SK-N-SH treated with all-trans-retinoic acid at 6 μM for 48 hours (cell line): Measurements from ENCODE around the gene CLCN6.

Source experiments
- ATAC-seq: fragments of 200-7000 bp; cut with Tn5 transposase; 3 replicates; pipeline ENCODE4 v1.9.1; 2020; ENCODE audit warnings: mild to moderate bottlenecking, moderate library complexity
- ARNTL ChIP-seq: fragments of 450-650 bp; formaldehyde crosslinking; IDR thresholded peaks from 2 replicates; pipeline ENCODE4 v1.5.0; 2020; ENCODE audit warnings: low read depth, mild to moderate bottlenecking, moderate library complexity, borderline replicate concordance
- BACH2 ChIP-seq: fragments of 250-450 bp; sonication (Bioruptor Pico); IDR thresholded peaks from 2 replicates; pipeline ENCODE4 v1.9.0; 2021; ENCODE audit warnings: mild to moderate bottlenecking, borderline replicate concordance
- CREB5 ChIP-seq: fragments of 250-450 bp; sonication (Bioruptor Pico); IDR thresholded peaks from 2 replicates; pipeline ENCODE4 v1.5.1; 2020; ENCODE audit warnings: low read depth, mild to moderate bottlenecking, moderate library complexity
- CSDC2 ChIP-seq: fragments of 250-450 bp; sonication (Bioruptor Pico); IDR thresholded peaks from 2 replicates; pipeline ENCODE4 v1.5.0; 2020; ENCODE audit warnings: mild to moderate bottlenecking, moderate library complexity
- CSRNP3 ChIP-seq: fragments of 250-450 bp; sonication (Bioruptor Pico); IDR thresholded peaks from 2 replicates; pipeline ENCODE4 v1.5.1; 2021; ENCODE audit warnings: mild to moderate bottlenecking, moderate library complexity
- ESRRG ChIP-seq: fragments of 250-450 bp; sonication (Bioruptor Pico); IDR thresholded peaks from 2 replicates; pipeline ENCODE4 v1.6.1; 2021; ENCODE audit warnings: mild to moderate bottlenecking
- GLIS3 ChIP-seq: fragments of 250-450 bp; sonication (Bioruptor Pico); IDR thresholded peaks from 2 replicates; pipeline ENCODE4 v1.5.0; 2020; ENCODE audit warnings: mild to moderate bottlenecking, moderate library complexity
- OSR1 ChIP-seq: fragments of 250-450 bp; sonication (Bioruptor Pico); IDR thresholded peaks from 2 replicates; pipeline ENCODE4 v1.8.0; 2022; ENCODE audit warnings: moderate library complexity, mild to moderate bottlenecking, inconsistent platforms
- PATZ1 ChIP-seq: fragments of 250-450 bp; sonication (Bioruptor Pico); IDR thresholded peaks from 2 replicates; pipeline ENCODE4 v1.8.0; 2020; ENCODE audit warnings: mild to moderate bottlenecking, moderate library complexity, borderline replicate concordance
- POU6F1 ChIP-seq: fragments of 250-450 bp; sonication (Bioruptor Pico); IDR thresholded peaks from 2 replicates; pipeline ENCODE4 v1.8.0; 2021; ENCODE audit warnings: low read depth, mild to moderate bottlenecking, moderate library complexity, borderline replicate concordance
- RARB ChIP-seq: fragments of 250-450 bp; sonication (Bioruptor Pico); IDR thresholded peaks from 2 replicates; pipeline ENCODE4 v1.8.0; 2021; ENCODE audit warnings: mild to moderate bottlenecking, moderate library complexity
- SNAI2 ChIP-seq: fragments of 250-450 bp; sonication (Bioruptor Pico); IDR thresholded peaks from 2 replicates; pipeline ENCODE4 v1.5.0; 2020; ENCODE audit warnings: mild to moderate bottlenecking, moderate library complexity
- TCF4 ChIP-seq: fragments of 250-450 bp; sonication (Bioruptor Pico); IDR thresholded peaks from 2 replicates; pipeline ENCODE4 v1.8.0; 2021; ENCODE audit warnings: mild to moderate bottlenecking, moderate library complexity, borderline replicate concordance
- TOX ChIP-seq: fragments of 250-450 bp; sonication (Bioruptor Pico); IDR thresholded peaks from 2 replicates; pipeline ENCODE4 v1.8.0; 2021; ENCODE audit warnings: mild to moderate bottlenecking, moderate library complexity, borderline replicate concordance
- TSHZ2 ChIP-seq: fragments of 250-450 bp; sonication (Bioruptor Pico); IDR thresholded peaks from 2 replicates; pipeline ENCODE4 v1.5.0; 2020; ENCODE audit warnings: mild to moderate bottlenecking, moderate library complexity
- ZFP3 ChIP-seq: fragments of 250-450 bp; sonication (Bioruptor Pico); IDR thresholded peaks from 2 replicates; pipeline ENCODE4 v1.5.0; 2020; ENCODE audit warnings: mild to moderate bottlenecking, moderate library complexity
- ZFP30 ChIP-seq: fragments of 450-650 bp; formaldehyde crosslinking; IDR thresholded peaks from 2 replicates; pipeline ENCODE4 v1.5.0; 2022; ENCODE audit warnings: mild to moderate bottlenecking, moderate library complexity
- ZNF565 ChIP-seq: fragments of 450-650 bp; formaldehyde crosslinking; conservative IDR thresholded peaks from 2 replicates; pipeline ENCODE4 v1.5.0; 2020; ENCODE audit warnings: low read depth, mild to moderate bottlenecking, moderate library complexity
- ZNF70 ChIP-seq: fragments of 450-650 bp; formaldehyde crosslinking; IDR thresholded peaks from 2 replicates; pipeline ENCODE4 v1.5.0; 2020; ENCODE audit warnings: mild to moderate bottlenecking, moderate library complexity
- ZNF8 ChIP-seq: fragments of 450-650 bp; formaldehyde crosslinking; IDR thresholded peaks from 2 replicates; pipeline ENCODE4 v1.5.0; 2020; ENCODE audit warnings: mild to moderate bottlenecking, moderate library complexity

The CLCN6 gene

GRCh38 chr1:11848373-11848700 is 42.3 kb downstream of the CLCN6 start (continued):
- TF ChIP-seq PATZ1 (CRISPR knock-in tag) (no peak), OSR1 (CRISPR knock-in tag) (no peak), TOX (CRISPR knock-in tag) (no peak), TCF4 (no peak; the same call in 1 of the 2 replicates), RARB (no peak)

- TF ChIP-seq OSR1 (CRISPR knock-in tag) (no peak), ZFP30 (CRISPR knock-in tag) (no peak), ZNF70 (no peak), CREB5 (no peak), ZNF565 (no peak), TOX (CRISPR knock-in tag) (no peak), ESRRG (CRISPR knock-in tag) (no peak), ARNTL (CRISPR knock-in tag) (no peak), PATZ1 (CRISPR knock-in tag) (no peak), CSRNP3 (CRISPR knock-in tag) (no peak), POU6F1 (no peak), TCF4 (no peak), ZFP3 (CRISPR knock-in tag) (no peak), ZNF8 (CRISPR knock-in tag) (no peak), BACH2 (CRISPR knock-in tag) (no peak), SNAI2 (CRISPR knock-in tag) (no peak), TSHZ2 (CRISPR knock-in tag) (no peak)
- no peak for ATAC-seq
Observed at GRCh38 chr1:11850156-11850555, 44.2 kb downstream of the CLCN6 start.

- no peak for ATAC-seq
- TF ChIP-seq TOX (CRISPR knock-in tag) (no peak), CSDC2 (no peak), PATZ1 (CRISPR knock-in tag) (no peak), ZFP30 (CRISPR knock-in tag) (no peak), CREB5 (no peak), ESRRG (CRISPR knock-in tag) (no peak), TCF4 (no peak), OSR1 (CRISPR knock-in tag) (no peak), RARB (no peak), ZFP3 (CRISPR knock-in tag) (no peak), ZNF565 (no peak), GLIS3 (no peak), TSHZ2 (CRISPR knock-in tag) (no peak)
Observed at GRCh38 chr1:11851180-11851579, 45.2 kb downstream of the CLCN6 start.
